LNCAP (cell line): ENCODE results near the gene BMPR2.

ENCODE experiments used
- CTCF ChIP-seq: fragments of 450-650 bp; IDR thresholded peaks from 2 replicates; pipeline ENCODE4 v1.5.1; 2017; ENCODE audit warnings: mild to moderate bottlenecking

The BMPR2 gene

GRCh38 chr2:202376460-202377206, 506 bp downstream of the BMPR2 start:
- no peak for TF ChIP-seq CTCF

- no peak for TF ChIP-seq CTCF
These were observed 1.2 kb downstream of the BMPR2 start for GRCh38 chr2:202377207-202377761.

- TF ChIP-seq CTCF, result no peak
These were observed 1.9 kb downstream of the BMPR2 start for GRCh38 chr2:202378001-202378400.

- TF ChIP-seq CTCF, result no peak
These were observed 2.7 kb downstream of the BMPR2 start for GRCh38 chr2:202378662-202379358.

GRCh38 chr2:202382684-202383083, 6.6 kb downstream of the BMPR2 start:
- no peak for TF ChIP-seq CTCF

DNA sequence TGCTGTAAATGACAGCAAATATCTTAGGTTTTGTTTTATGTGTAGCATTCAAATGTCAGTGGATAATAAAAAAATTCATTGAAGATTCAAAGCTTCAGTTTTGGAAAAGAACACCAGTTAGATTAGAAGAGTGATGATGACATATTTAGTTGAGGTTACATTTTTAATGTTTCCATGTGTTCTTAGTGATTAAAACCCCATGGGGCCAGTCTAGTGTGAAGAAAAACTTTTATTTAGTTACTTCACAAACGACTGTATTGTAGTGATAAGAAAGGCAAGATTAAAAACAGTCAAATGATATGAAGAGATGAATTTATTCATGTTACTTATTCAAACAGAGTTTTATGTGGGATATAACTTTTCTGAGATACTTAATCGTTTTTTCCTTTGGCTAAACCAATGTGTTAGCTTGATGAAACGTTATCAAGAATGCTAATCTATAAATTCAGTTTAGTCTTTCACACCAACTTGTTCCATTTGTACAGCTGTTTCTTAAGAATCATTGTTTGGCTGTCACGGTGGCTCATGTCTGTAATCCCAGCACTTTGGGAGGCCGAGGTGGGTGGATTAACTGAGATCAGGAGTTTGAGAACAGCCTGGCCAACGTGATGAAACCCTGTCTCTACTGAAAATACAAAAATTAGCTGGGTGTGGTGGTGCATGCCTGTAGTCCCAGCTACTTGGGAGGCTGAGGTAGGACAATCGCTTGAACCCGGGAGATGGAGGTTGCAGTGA, 11.6 kb downstream of the BMPR2 start:
- TF ChIP-seq CTCF, result no peak

DNA sequence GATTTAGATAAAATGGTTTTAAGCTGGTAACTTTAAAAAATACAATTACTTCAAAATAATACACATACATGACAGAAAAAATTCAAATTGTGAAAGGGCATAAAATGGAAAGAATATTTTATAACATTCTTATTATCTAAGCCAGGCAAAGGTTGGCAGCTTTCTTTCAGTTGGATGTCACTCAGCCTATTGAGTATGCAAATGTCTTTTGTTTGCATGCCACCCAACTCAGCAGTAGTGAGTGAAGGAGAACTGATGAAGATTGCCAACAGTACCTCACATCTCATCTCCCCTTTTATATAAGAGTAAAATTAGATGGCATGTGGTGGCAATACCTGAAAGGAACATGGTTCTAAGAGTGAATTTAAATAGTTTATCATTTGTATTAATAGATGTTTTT, 24.8 kb downstream of the BMPR2 start:
- no peak for TF ChIP-seq CTCF
